Nephron progenitor cell (in vitro differentiated cells): Measurements from ENCODE around the gene SF3A2.

ENCODE experiments used
- DNase-seq: peaks from one replicate; pipeline ENCODE4 v3.0.0; 2021
- H3K27ac Mint-ChIP-seq: 2 replicates; pipeline ENCODE4 v1.8.0; 2021; ENCODE audit warnings: mild to moderate bottlenecking, moderate library complexity, mixed read lengths
- H3K27me3 Mint-ChIP-seq: 2 replicates; pipeline ENCODE4 v1.8.0; 2021; ENCODE audit warnings: mild to moderate bottlenecking, low read depth, mixed read lengths; ENCODE audit not compliant: poor library complexity
- H3K36me3 Mint-ChIP-seq: 2 replicates; pipeline ENCODE4 v1.8.0; 2021; ENCODE audit warnings: low read depth, mixed read lengths
- H3K4me1 Mint-ChIP-seq: 2 replicates; pipeline ENCODE4 v1.8.0; 2021; ENCODE audit warnings: mixed read lengths
- H3K4me3 Mint-ChIP-seq: 2 replicates; pipeline ENCODE4 v1.8.0; 2021; ENCODE audit warnings: mild to moderate bottlenecking, moderate library complexity, mixed read lengths
- H3K9me3 Mint-ChIP-seq: 2 replicates; pipeline ENCODE4 v1.8.0; 2021; ENCODE audit warnings: mild to moderate bottlenecking, moderate library complexity, mixed read lengths
- CTCF ChIP-seq: fragments of 200-600 bp; sonication (generic); IDR thresholded peaks from 2 replicates; pipeline ENCODE4 v1.5.0; 2021; ENCODE audit warnings: antibody characterized with exemption

SF3A2 gene

GRCh38 chr19:2191456-2192310 lies 44.9 kb upstream of the SF3A2 start:
- Mint-ChIP-seq H3K27ac (peak overlapping the region; percentile 16), H3K4me3 (no peak overlapping the region), H3K27me3 (no peaks in the 10 kb centered on the region), H3K4me1 (peaks cover 8% of the 10 kb centered on the region), H3K36me3 (peaks cover 27% of the 10 kb centered on the region), H3K9me3 (no peaks in the 10 kb centered on the region)
- TF ChIP-seq CTCF: no peak
- DNase-seq: no peak

- no peak overlapping the region for H3K4me3 Mint-ChIP-seq
- no peak for DNase-seq
- no peaks in the 10 kb centered on the region for H3K27me3 Mint-ChIP-seq
- no peaks in the 10 kb centered on the region for H3K9me3 Mint-ChIP-seq
- H3K36me3 Mint-ChIP-seq: peaks cover 28% of the 10 kb centered on the region
- H3K27ac Mint-ChIP-seq: no peak overlapping the region
- no peak for TF ChIP-seq CTCF
- H3K4me1 Mint-ChIP-seq: no peaks in the 10 kb centered on the region
These were observed 43.8 kb upstream of the SF3A2 start for GRCh38 chr19:2192862-2193261.

- Mint-ChIP-seq H3K36me3 (peaks cover 28% of the 10 kb centered on the region), H3K4me1 (peaks cover 4% of the 10 kb centered on the region), H3K27me3 (no peaks in the 10 kb centered on the region), H3K9me3 (no peaks in the 10 kb centered on the region), H3K27ac (no peak overlapping the region), H3K4me3 (no peak overlapping the region)
- TF ChIP-seq CTCF: no peak
- DNase-seq: no peak
These were observed 42.8 kb upstream of the SF3A2 start for GRCh38 chr19:2193807-2194206.

GRCh38 chr19:2194513-2195078 lies 42.0 kb upstream of the SF3A2 start:
- Mint-ChIP-seq H3K36me3 (peaks cover 28% of the 10 kb centered on the region), H3K4me1 (peaks cover 8% of the 10 kb centered on the region), H3K9me3 (no peaks in the 10 kb centered on the region), H3K27ac (no peak overlapping the region), H3K4me3 (no peak overlapping the region), H3K27me3 (no peaks in the 10 kb centered on the region)
- no peak for DNase-seq
- TF ChIP-seq CTCF: no peak

- Mint-ChIP-seq H3K4me3 (no peak overlapping the region), H3K27me3 (no peaks in the 10 kb centered on the region), H3K36me3 (peaks cover 28% of the 10 kb centered on the region), H3K4me1 (peaks cover 8% of the 10 kb centered on the region), H3K9me3 (no peaks in the 10 kb centered on the region), H3K27ac (peak overlapping the region; percentile 29)
- DNase-seq: no peak
- TF ChIP-seq CTCF: no peak
These were observed 41.3 kb upstream of the SF3A2 start for GRCh38 chr19:2195361-2195760.

- Mint-ChIP-seq H3K27me3 (no peaks in the 10 kb centered on the region), H3K4me3 (no peak overlapping the region), H3K4me1 (peaks cover 8% of the 10 kb centered on the region), H3K27ac (no peak overlapping the region), H3K36me3 (peaks cover 26% of the 10 kb centered on the region), H3K9me3 (no peaks in the 10 kb centered on the region)
- no peak for TF ChIP-seq CTCF
- DNase-seq: no peak
These were observed 40.7 kb upstream of the SF3A2 start for GRCh38 chr19:2195914-2196313.
